ENCODE results near the gene SEMA7A.
A peak's percentile ranks its signal among the peaks of the same experiment; 100 is the strongest.
"Not testable (repeated sequence)": the region's sequence is repeated elsewhere in the genome, so short reads cannot be mapped to it uniquely, and the experiment has no call there.

The SEMA7A gene, protein sequence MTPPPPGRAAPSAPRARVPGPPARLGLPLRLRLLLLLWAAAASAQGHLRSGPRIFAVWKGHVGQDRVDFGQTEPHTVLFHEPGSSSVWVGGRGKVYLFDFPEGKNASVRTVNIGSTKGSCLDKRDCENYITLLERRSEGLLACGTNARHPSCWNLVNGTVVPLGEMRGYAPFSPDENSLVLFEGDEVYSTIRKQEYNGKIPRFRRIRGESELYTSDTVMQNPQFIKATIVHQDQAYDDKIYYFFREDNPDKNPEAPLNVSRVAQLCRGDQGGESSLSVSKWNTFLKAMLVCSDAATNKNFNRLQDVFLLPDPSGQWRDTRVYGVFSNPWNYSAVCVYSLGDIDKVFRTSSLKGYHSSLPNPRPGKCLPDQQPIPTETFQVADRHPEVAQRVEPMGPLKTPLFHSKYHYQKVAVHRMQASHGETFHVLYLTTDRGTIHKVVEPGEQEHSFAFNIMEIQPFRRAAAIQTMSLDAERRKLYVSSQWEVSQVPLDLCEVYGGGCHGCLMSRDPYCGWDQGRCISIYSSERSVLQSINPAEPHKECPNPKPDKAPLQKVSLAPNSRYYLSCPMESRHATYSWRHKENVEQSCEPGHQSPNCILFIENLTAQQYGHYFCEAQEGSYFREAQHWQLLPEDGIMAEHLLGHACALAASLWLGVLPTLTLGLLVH

GRCh38 chr15:74433592-74434262 is at the start of gene SEMA7A:
SEMA7A (minus strand) TSS chr15:74433958; CDS start chr15:74433918, 40 bp downstream.
- DNase-seq (ENCODE audit: low read depth, low spot score): peak; percentile 90

GRCh38 chr15:74482661-74483060 is 48.9 kb upstream of the SEMA7A start:
- DNase-seq (ENCODE audit: low read depth, low spot score): peak; percentile 8

DNA sequence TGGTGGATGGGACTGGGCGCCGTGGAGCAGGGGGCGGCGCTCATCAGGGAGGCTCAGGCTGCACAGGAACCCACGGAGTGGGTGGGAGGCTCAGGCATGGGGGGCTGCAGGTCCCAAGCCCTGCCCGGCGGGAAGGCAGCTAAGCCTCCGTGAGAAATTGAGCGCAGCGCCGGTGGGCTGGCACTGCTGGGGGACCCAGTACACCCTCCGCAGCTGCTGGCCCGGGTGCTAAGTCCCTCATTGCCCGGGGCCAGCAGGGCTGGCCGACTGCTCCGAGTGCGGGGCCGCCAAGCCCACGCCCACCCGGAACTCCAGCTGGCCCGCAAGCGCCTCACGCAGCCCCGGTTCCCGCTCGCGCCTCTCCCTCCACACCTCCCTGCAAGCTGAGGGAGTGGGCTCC is 46.6 kb upstream of the SEMA7A start:
- DNase-seq (ENCODE audit: low read depth, low spot score): not testable (repeated sequence)

DNA sequence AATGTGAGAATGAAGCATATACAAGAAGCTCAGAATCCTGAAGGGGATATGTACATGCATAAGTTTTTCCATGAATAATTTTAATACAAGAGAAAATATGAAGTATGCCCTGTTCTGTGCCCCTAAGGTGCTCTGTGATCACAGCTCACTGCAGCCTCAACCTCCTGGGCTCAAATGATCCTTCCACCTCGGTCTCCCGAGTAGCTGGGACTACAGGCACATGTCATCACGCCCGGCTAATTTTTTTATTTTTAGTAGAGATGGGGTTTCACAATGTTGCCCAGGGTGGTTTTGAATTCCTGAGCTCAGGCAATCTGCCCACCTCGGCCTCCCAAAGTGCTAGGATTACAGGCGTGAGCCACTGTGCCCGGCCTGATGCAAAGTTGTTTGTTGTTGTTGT is 37.9 kb upstream of the SEMA7A start:
- not testable (repeated sequence) for DNase-seq (ENCODE audit: low read depth, low spot score)

DNA sequence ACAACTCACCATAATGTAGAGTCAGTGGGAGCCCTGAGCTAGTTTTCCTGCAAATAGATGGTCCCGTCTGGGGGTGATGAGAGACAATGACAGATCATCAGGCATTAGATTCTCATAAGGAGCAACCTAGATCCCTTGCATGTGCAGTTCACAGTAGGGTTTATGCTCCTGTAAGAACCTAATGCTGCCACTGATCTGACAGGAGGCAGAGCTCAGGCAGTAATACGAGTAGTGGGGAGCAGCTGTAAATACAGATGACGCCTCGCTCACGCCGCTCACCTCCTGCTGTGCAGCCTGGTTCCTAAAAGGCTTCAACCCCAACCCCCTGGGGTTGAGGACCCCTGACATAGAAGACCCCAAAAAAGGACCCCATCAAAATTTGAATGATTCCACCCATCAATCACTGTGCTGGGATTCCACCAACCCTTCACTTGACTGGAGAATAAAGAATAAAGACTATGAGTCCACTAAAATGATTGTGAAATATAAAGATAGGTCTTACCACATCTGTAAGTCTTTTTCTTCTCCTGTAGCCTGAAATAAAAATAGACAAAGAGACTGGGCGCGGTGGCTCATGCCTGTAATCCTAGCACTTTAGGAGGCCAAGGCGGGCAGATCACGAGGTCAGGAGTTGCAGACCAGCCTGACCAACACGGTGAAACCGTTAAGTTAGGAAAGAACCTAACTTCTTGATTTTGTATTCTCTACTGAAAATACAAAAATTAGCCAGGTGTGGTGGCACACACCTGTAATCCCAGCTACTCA is 37.1 kb upstream of the SEMA7A start:
- DNase-seq (ENCODE audit: low read depth, low spot score): no peak

- no peak for DNase-seq (ENCODE audit: low read depth, low spot score)
These were observed 34.7 kb upstream of the SEMA7A start for GRCh38 chr15:74468341-74469032.

- no peak for DNase-seq (ENCODE audit: low read depth, low spot score)
These were observed 32.8 kb upstream of the SEMA7A start for GRCh38 chr15:74466570-74466969.

DNA sequence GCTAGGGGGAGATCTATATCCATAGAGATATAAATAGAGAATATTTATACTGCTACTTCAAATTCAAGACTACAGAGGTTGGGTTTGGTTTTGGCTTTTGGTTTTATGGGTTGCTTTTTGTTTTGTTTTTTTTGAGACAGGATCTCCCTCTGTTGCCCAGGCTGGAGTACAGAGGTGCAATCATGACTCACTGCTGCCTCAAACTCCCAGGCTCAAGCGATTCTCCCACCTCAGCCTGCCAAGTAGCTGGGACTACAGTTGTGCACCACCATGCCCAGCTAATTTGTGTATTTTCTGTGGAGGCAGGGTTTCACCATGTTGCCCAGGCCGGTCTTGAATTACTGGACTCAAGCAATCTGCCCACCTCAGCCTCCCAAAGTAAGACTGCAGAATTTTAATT is 31.1 kb upstream of the SEMA7A start:
- no peak for DNase-seq (ENCODE audit: low read depth, low spot score)

GRCh38 chr15:74464216-74464615 is 30.5 kb upstream of the SEMA7A start:
- DNase-seq (ENCODE audit: low read depth, low spot score): no peak

DNA sequence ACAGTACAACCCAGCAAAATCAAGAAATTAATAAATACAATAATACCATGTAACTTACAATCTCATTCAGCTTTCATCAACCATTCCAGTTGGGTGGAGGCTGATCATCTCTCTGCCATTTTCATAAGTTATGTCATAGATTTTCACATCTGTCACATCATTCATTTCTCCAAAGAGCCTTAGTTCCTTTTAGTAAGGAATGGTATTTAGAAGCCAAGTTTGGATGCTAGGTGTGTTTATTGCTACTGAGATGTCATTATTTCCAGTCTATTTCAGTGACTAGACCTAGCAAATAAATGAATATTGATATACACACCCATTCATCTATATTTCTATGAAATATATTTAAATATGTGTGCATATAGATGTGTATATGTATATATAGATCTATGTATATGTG is 29.9 kb upstream of the SEMA7A start:
- no peak for DNase-seq (ENCODE audit: low read depth, low spot score)

GRCh38 chr15:74461847-74462511 is 28.2 kb upstream of the SEMA7A start:
- DNase-seq (ENCODE audit: low read depth, low spot score): peak; percentile 16

DNA sequence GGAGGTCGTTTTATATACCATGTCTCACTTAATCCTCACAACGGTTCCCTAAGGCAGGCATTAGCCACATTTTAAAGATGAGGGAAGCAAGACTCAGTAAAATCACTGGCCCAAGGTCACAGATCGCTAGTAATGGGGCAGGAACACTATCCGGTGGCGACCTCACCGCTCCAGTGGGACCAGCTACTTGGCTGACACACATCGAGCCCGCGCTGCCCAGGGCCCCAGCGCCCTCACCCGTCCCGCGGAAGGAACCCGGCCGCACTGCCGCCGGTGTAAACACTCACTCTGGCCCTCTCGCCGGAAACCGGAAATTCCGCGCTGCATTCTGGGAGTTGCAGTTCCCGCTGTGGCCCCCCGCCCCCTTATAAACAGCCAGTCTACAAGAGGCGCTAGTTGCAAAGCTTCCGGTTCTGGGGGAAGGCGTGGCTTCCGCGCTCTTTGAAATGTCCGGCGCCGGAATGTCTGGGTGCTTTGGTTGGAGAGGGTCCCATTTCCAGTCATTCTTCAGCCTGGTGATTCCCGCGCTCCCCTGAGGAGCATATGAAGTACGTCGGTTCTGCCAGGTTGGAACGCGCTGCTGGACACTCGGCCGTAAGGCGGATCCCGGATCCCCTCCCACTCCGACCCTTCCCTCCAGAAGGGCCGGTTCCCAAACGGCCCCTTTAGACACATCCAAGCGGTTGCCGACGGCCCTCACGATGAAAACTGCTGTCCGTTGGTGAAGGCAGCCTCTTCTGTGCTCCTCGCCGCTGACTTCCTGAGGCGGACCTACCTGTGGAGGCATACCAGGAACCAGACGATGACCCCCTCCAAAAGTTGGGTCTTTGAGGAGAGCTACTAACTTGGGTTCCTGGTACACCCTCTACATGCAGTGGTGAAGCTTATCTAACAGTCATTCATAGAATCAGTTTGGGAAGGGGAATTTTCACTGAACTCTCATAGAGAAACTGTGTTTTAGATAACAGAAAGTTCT is 27.4 kb upstream of the SEMA7A start, which contains the start of gene UBL7:
Gene UBL7, minus strand, starts transcription at position 290 of the 976 bp plus-strand sequence. CDS start 2,293 bp downstream, outside the sequence.
- DNase-seq (ENCODE audit: low read depth, low spot score): peak; percentile 99

DNA sequence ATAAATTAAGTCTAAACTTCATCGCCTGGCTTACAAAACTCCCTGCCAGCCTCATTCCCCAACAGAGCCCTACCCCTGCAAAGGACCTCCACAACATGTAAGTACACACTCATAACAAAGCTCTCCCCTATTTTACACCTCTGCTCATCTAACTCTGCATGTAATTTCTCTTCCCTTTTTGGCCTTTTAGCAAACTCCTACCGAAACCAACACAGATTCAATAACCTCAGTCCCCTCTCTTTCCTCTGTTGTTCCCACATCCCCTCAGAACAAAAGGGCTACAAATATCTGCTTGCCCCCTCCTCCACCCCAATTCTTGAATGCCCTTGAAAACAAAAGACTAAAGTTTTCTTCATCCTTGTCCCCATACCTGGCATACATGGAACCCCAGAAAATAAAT is 26.5 kb upstream of the SEMA7A start:
- no peak for DNase-seq (ENCODE audit: low read depth, low spot score)

DNA sequence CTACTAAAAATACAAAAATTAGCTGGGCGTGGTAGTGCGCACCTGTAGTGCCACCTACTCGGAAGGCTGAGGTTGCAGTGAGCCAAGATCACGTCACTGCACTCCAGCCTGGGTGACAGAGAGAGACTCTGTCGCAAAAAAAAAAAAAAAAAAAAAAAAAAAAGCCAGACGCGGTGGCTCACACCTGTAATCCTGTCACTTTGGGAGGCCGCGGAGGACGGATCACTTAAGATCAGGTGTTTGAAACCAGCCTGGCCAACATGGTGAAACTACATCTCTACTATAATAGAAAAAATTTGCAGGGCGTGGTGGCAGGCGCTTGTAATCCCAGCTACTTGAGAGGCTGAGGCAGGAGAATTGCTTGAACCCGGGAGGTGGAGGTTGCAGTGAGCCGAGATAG is 26.0 kb upstream of the SEMA7A start:
- DNase-seq (ENCODE audit: low read depth, low spot score): not testable (repeated sequence)

- DNase-seq (ENCODE audit: low read depth, low spot score): no peak
These were observed 24.7 kb upstream of the SEMA7A start for GRCh38 chr15:74458473-74458872.

DNA sequence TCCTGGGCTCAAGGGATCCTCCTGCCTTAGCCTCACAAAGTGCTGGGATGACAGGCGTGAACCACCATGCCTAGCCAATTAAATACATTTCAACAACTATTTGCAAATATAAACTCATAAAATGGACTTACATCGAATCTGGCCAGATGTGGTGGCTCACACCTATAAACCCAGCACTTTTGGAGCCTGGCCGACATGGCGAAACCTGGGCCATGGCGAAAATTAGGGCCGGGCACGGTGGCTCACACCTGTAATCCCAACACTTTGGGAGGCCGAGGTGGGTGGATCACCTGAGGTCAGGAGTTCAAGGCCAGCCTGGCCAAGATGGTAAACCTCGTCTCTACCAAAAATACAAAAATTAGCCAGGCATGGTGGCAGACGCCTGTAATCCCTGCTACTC is 23.3 kb upstream of the SEMA7A start:
- DNase-seq (ENCODE audit: low read depth, low spot score): not testable (repeated sequence)

DNA sequence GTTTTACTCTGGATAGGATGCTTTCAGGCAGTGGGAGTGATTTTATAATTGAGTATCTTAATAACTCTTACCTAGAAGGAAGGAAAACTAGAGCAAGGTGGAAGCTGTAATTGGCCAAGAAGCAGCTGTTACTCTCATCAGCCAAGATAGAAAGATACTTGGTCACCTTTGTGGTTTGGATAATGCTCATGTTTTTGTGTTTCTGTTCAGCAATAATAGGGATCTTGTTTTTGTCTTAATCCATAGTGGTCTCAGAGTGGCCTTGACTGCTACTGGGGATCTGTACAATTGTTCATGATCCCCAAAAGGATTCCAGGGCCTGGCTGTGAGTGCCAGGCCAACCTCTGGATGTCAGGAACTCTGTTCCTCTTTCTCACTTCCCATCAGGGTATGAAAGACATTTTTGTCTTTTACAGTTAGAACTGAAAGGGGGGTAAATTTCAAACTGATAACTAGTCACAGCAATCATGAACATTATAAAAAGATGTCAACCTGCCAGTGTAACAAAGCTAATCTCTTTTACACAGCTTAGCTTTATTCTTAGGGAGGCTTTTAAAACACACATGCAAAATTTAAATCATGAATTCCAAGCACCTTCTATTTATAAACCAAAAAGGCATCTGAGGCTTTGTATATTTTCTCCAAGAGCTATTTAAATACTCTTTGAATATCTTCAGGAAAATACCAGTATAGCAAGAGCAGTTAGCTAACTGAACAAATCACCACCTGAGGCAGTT is 21.2 kb upstream of the SEMA7A start:
- no peak for DNase-seq (ENCODE audit: low read depth, low spot score)

DNA sequence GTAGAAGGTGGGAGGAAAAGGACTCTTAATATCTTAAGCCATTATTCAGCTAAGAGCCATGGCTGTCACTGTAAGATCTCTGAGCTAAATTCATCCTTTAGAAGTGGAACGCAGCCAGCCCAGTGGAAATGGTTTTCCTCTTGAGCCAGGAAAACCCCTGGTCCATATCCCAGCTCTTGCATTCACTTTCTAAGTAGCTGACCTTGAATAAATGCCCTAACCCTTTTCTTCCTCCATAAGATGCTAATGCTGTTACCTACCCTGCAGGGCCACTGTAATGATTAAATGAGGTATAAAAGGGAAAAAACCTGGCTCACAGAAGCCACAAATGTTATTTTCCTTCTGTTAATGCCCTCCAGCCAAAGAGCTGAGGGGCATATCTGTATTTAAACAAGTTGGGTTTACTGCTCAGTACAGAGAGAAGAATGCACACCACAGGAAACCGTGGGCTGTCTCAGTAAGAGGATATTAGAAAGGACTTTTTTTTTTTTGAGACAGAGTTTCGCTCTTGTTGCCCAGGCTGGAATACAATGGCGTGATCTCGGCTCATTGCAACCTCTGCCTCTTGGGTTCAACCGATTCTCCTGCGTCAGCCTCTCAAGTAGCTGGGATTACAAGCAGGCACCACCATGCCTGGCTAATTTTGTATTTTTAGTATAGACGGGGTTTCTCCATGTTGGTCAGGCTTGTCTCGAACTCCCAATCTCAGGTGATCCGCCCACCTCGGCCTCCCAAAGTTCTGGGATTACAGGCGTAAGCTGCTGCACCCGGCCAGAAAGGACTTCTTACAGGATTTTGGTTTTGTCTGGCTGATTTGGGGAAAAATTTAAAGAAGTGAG is 20.4 kb upstream of the SEMA7A start:
- no peak for DNase-seq (ENCODE audit: low read depth, low spot score)

All from astrocyte of the hippocampus (primary cell).